ENCODE results near the gene TENM4. TPM values are rescaled to one million over a fixed set of nuclear protein-coding genes. Genes with fewer than 3 reads are reported as not detected.

The TENM4 gene
- total RNA-seq, 4 donors from 2014 or later, result 2.3 to 18.9 (median 4.5) TPM

DNA sequence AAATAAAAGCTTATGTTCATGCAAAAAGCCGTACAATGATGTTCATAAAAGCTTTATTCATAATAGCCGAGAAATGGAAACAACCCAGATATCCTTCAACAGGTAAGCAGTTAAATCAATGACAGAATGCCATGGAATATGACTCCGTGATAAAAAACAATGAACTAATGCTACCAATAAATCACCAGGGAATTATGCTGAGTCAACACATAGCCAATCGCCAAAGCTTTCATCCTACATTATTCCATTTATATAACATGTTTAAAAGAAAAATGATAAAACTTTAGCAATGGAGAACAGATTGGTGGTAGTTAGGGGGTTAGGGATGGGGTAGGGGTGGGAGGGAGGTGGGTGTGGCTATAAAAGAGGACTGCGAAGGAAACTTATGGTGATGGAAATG lies 356.4 kb downstream of the TENM4 start:
- no peak for ATAC-seq (ENCODE audit: low FRiP score)
- TF ChIP-seq, protein P1, sequence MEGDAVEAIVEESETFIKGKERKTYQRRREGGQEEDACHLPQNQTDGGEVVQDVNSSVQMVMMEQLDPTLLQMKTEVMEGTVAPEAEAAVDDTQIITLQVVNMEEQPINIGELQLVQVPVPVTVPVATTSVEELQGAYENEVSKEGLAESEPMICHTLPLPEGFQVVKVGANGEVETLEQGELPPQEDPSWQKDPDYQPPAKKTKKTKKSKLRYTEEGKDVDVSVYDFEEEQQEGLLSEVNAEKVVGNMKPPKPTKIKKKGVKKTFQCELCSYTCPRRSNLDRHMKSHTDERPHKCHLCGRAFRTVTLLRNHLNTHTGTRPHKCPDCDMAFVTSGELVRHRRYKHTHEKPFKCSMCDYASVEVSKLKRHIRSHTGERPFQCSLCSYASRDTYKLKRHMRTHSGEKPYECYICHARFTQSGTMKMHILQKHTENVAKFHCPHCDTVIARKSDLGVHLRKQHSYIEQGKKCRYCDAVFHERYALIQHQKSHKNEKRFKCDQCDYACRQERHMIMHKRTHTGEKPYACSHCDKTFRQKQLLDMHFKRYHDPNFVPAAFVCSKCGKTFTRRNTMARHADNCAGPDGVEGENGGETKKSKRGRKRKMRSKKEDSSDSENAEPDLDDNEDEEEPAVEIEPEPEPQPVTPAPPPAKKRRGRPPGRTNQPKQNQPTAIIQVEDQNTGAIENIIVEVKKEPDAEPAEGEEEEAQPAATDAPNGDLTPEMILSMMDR (IDR thresholded peaks at IDR 0.05), result no peak
- DNase-seq (ENCODE audit: low spot score), result no peak

- ATAC-seq (ENCODE audit: low FRiP score) (no peak), DNase-seq (ENCODE audit: low spot score) (no peak)
- TF ChIP-seq, protein P1 (IDR thresholded peaks at IDR 0.05), result no peak
Observed at GRCh38 chr11:79083352-79083751, 357.5 kb downstream of the TENM4 start.

- no peak for ATAC-seq (ENCODE audit: low FRiP score)
- TF ChIP-seq, protein P1 (IDR thresholded peaks at IDR 0.05), result no peak
- no peak for DNase-seq (ENCODE audit: low spot score)
Observed at GRCh38 chr11:79082907-79083306, 357.9 kb downstream of the TENM4 start.

GRCh38 chr11:79082280-79082679 lies 358.6 kb downstream of the TENM4 start:
- TF ChIP-seq, protein P1 (IDR thresholded peaks at IDR 0.05), result no peak
- ATAC-seq (ENCODE audit: low FRiP score), result no peak
- no peak for DNase-seq (ENCODE audit: low spot score)

DNA sequence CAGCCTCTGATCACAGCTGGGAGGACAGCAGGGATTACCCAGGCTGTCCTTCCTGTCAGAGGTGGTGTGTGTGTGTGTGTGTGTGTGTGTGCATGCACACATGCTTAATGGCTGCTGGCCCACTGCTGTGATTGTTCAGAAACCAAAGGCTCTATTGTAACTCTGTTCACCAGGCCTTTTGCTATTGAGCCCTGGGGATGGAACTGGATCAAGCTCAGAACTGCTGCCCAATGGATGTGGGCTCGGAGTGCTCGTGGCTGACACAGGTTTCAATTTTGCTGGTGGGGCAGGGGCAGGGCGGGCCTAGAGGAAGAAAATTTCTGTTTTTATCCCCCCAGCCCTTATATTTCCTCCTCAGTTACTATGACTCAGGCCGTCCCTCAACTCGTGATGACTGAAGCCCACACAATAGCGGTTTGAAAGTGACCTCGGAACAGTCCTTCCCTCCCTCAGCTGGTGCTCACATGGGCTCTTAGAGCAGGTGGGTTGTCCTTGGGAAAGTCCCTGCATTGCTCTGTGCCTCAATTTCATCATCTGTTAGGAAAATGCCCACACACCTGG lies 359.3 kb downstream of the TENM4 start:
- TF ChIP-seq, protein P1 (IDR thresholded peaks at IDR 0.05), result no peak
- ATAC-seq (ENCODE audit: low FRiP score), result no peak
- no peak for DNase-seq (ENCODE audit: low spot score)

GRCh38 chr11:79080551-79080950 lies 360.3 kb downstream of the TENM4 start:
- DNase-seq (ENCODE audit: low spot score), result no peak
- TF ChIP-seq, protein P1 (IDR thresholded peaks at IDR 0.05), result no peak
- no peak for ATAC-seq (ENCODE audit: low FRiP score)

- TF ChIP-seq, protein P1 (IDR thresholded peaks at IDR 0.05), result no peak
- no peak for DNase-seq (ENCODE audit: low spot score)
- no peak for ATAC-seq (ENCODE audit: low FRiP score)
Observed at GRCh38 chr11:79078999-79079398, 361.8 kb downstream of the TENM4 start.

Data from omental fat pad (tissue), 4 donors.